CD4-positive, alpha-beta T cell (primary cell): Measurements from ENCODE around the gene CNNM2. TPM values are rescaled to one million over a fixed set of nuclear protein-coding genes. Genes with fewer than 3 reads are reported as not detected.

Source experiments
- ATAC-seq: fragments of 200-7000 bp; cut with Tn5 transposase; one replicate; pipeline ENCODE4 v1.10.0; 2022; ENCODE audit warnings: mild to moderate bottlenecking; ENCODE audit not compliant: poor library complexity
- CTCF ChIA-PET: fragments of 350-600 bp; sonication (Branson Sonifier 250); formaldehyde crosslinking; loops from one replicate; lab custom pipeline; 2021; ENCODE audit warnings: antibody characterized with exemption, inconsistent platforms; lab: Charles Lee
- POLR2A ChIA-PET: fragments of 350-600 bp; sonication (Branson Sonifier 250); formaldehyde crosslinking; loops from one replicate; lab custom pipeline; 2021; ENCODE audit warnings: antibody characterized with exemption, inconsistent platforms; lab: Charles Lee
- DNase-seq, 14 experiments: peaks; one replicate each; pipeline ENCODE4 v3.0.0-alpha.2; 2013 to 2020; ENCODE audit warnings: mixed read lengths in 2 of 14
- H3K27ac ChIP-seq, 2 donors: one replicate each; pipeline versions ENCODE4 v1.5.1 to v1.7.0; 2013; ENCODE audit warnings: low read length in 2 of 2, low read depth in 1 of 2, mild to moderate bottlenecking in 1 of 2
- H3K27me3 ChIP-seq, 2 experiments: 1 replicate in 1 of 2; 2 replicates in 1 of 2; pipeline versions ENCODE4 v1.6.1 to v1.7.0; 2013; ENCODE audit warnings: low read length in 2 of 2, control low read depth in 1 of 2, mild to moderate bottlenecking in 1 of 2, moderate library complexity in 1 of 2; ENCODE audit not compliant: insufficient read depth in 2 of 2, control insufficient read depth in 1 of 2
- H3K36me3 ChIP-seq: one replicate; pipeline ENCODE4 v1.6.1; 2013; ENCODE audit warnings: low read length, control low read depth; ENCODE audit not compliant: insufficient read depth
- H3K4me1 ChIP-seq: one replicate; pipeline ENCODE4 v1.6.1; 2013; ENCODE audit warnings: low read length, control low read depth; ENCODE audit not compliant: insufficient read depth
- H3K4me3 ChIP-seq: one replicate; pipeline ENCODE4 v1.5.1; 2013; ENCODE audit warnings: mild to moderate bottlenecking, low read length, moderate library complexity
- H3K9me3 ChIP-seq, 2 experiments: 1 replicate in 1 of 2; 2 replicates in 1 of 2; pipeline versions ENCODE4 v1.6.1 to v1.7.0; 2013; ENCODE audit warnings: low read length in 2 of 2, mild to moderate bottlenecking in 2 of 2, control low read depth in 1 of 2, moderate library complexity in 1 of 2; ENCODE audit not compliant: control insufficient read depth in 1 of 2, insufficient read depth in 1 of 2
- H3K27ac Mint-ChIP-seq: one replicate; pipeline ENCODE4 v1.8.0; 2020; ENCODE audit warnings: mixed read lengths
- H3K27me3 Mint-ChIP-seq: one replicate; pipeline ENCODE4 v1.8.0; 2021; ENCODE audit warnings: mixed read lengths
- H3K36me3 Mint-ChIP-seq: one replicate; pipeline ENCODE4 v1.8.0; 2021; ENCODE audit warnings: low read depth, mixed read lengths
- H3K4me1 Mint-ChIP-seq: one replicate; pipeline ENCODE4 v1.8.0; 2021; ENCODE audit warnings: low read depth, mixed read lengths
- H3K4me3 Mint-ChIP-seq: one replicate; pipeline ENCODE4 v1.8.0; 2020; ENCODE audit warnings: mild to moderate bottlenecking, mixed read lengths
- H3K9me3 Mint-ChIP-seq: one replicate; pipeline ENCODE4 v1.8.0; 2020; ENCODE audit warnings: mixed read lengths
- intact Hi-C, 2 experiments: fragments of 100-400 bp; cut with DNase I in 1 of 2; cut with micrococcal nuclease in 1 of 2; formaldehyde crosslinking; loops; one replicate each; pipeline versions ENCODE4 v1.15.1 to v1.9.0; 2023 to 2025; cut with DNase I, micrococcal nuclease
- total RNA-seq, 174 experiments: library from RNA in 2 of 174; stranded (reverse) in 2 of 174; gene quantifications; one replicate each; pipeline ENCODE4 v1.2.3 and lab custom pipeline; 2021 to 2026
- TF ChIP-seq, protein P1 (sequence below): fragments of 200-600 bp; IDR thresholded peaks from one replicate; pipeline ENCODE4 v1.8.0; 2022; ENCODE audit warnings: antibody characterized with exemption, mild to moderate bottlenecking

CNNM2 gene
- total RNA-seq, 2 experiments from 2014 or later = 8.4 to 8.9 TPM

DNA sequence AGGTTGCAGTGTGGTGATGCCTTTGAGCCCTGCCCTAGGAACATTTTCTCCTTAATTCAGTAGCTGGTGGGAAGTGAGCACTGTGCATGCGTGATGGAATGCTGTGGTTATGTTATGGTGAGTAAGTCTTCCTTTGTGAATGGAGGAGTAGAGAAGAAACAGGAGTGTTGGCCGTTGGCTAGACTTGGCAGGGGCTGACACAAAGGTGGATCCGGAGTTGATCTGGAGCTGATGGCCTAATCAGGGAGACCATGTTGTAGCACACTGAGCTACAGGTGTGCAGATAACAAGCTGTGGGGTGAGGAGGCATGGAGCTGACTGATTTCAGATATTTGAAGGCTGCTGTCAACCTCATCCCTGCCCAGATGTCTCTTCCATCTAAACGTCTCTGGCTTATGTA is 122.3 kb downstream of the CNNM2 start:
- Mint-ChIP-seq H3K27me3 (no peaks in the 10 kb centered on the region), H3K9me3 (no peaks in the 10 kb centered on the region), H3K4me1 (no peaks in the 10 kb centered on the region), H3K4me3 (no peak overlapping the region), H3K27ac (no peak overlapping the region), H3K36me3 (no peaks in the 10 kb centered on the region)
- CTCF ChIA-PET = no interaction called here
- ATAC-seq (no peak), DNase-seq (no peak)
- intact Hi-C loops = no loop called here
- POLR2A ChIA-PET = no interaction called here
- no peak overlapping the region for H3K4me3 ChIP-seq
- TF ChIP-seq, protein P1, sequence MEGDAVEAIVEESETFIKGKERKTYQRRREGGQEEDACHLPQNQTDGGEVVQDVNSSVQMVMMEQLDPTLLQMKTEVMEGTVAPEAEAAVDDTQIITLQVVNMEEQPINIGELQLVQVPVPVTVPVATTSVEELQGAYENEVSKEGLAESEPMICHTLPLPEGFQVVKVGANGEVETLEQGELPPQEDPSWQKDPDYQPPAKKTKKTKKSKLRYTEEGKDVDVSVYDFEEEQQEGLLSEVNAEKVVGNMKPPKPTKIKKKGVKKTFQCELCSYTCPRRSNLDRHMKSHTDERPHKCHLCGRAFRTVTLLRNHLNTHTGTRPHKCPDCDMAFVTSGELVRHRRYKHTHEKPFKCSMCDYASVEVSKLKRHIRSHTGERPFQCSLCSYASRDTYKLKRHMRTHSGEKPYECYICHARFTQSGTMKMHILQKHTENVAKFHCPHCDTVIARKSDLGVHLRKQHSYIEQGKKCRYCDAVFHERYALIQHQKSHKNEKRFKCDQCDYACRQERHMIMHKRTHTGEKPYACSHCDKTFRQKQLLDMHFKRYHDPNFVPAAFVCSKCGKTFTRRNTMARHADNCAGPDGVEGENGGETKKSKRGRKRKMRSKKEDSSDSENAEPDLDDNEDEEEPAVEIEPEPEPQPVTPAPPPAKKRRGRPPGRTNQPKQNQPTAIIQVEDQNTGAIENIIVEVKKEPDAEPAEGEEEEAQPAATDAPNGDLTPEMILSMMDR = no peak
- no peak overlapping the region for H3K27ac ChIP-seq
- H3K9me3 ChIP-seq = no peaks in the 10 kb centered on the region
- no peaks in the 10 kb centered on the region for H3K27me3 ChIP-seq
- H3K36me3 ChIP-seq = no peaks in the 10 kb centered on the region
- H3K4me1 ChIP-seq = no peaks in the 10 kb centered on the region

- Mint-ChIP-seq H3K36me3 (no peaks in the 10 kb centered on the region), H3K9me3 (no peaks in the 10 kb centered on the region), H3K4me1 (no peaks in the 10 kb centered on the region), H3K4me3 (no peak overlapping the region), H3K27me3 (no peaks in the 10 kb centered on the region), H3K27ac (no peak overlapping the region)
- H3K4me3 ChIP-seq = no peak overlapping the region
- CTCF ChIA-PET = no interaction called here
- H3K9me3 ChIP-seq = no peaks in the 10 kb centered on the region
- POLR2A ChIA-PET = no interaction called here
- H3K4me1 ChIP-seq = no peaks in the 10 kb centered on the region
- no peaks in the 10 kb centered on the region for H3K36me3 ChIP-seq
- TF ChIP-seq, protein P1 = no peak
- no peak for DNase-seq
- intact Hi-C loops = no loop called here
- no peak for ATAC-seq
- no peaks in the 10 kb centered on the region for H3K27me3 ChIP-seq
- H3K27ac ChIP-seq = no peak overlapping the region
Measured at GRCh38 chr10:103041391-103041790, 123.3 kb downstream of the CNNM2 start.

- TF ChIP-seq, protein P1 = no peak
- Histone ChIP-seq H3K27ac (no peak overlapping the region), H3K27me3 (no peaks in the 10 kb centered on the region), H3K36me3 (no peaks in the 10 kb centered on the region), H3K4me3 (no peak overlapping the region), H3K9me3 (no peaks in the 10 kb centered on the region), H3K4me1 (no peaks in the 10 kb centered on the region)
- Mint-ChIP-seq H3K27me3 (no peaks in the 10 kb centered on the region), H3K9me3 (no peaks in the 10 kb centered on the region), H3K4me1 (no peaks in the 10 kb centered on the region), H3K36me3 (no peaks in the 10 kb centered on the region), H3K27ac (no peak overlapping the region), H3K4me3 (no peak overlapping the region)
- ChIA-PET POLR2A (no interaction called here), CTCF (no interaction called here)
- DNase-seq (no peak), ATAC-seq (no peak)
- intact Hi-C loops = no loop called here
Measured at GRCh38 chr10:103042129-103042528, 124.0 kb downstream of the CNNM2 start.
